ENCODE data around the gene NPTX2.

The NPTX2 gene

DNA sequence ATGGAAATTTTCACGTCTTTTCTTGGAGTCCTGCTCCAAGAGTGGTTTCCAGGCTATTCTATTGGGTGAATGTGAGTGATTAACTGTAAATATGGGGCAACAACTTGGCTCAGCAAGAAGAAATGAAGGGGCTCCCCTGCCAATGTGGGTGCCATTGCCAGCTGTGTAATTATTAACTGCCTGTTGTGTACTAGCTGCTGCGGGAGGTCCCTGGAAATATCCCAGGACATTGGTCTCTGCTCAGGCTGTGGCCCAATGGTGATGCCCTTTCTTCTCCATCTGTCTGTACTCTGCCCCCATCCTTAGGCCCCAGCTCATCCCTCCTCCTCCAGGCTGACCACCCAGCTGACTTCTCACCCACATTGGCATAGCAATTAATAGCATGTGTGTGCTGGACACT is 29.4 kb downstream of the NPTX2 start:
- H3K4me3 ChIP-seq, result no peak overlapping the region

DNA sequence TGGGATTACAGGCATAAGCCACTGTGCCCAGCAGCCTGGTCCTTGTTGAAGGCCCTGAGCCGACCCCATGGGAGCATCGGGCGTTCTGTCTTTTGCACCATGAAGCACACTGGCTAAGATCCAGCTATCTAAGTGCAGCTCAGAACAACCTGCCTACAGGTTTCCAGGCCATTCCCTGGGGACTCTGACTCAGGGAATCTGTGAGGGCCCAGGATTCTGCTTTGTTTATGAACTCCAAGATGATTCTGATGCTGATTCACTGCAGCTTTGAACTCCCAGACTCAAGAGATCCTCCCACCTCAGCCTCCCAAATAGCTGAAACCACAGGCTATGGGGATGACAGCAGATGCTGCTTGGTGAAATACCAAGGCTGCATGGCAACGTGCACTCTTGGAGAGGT is 30.2 kb downstream of the NPTX2 start:
- Histone ChIP-seq H3K4me3 (no peak overlapping the region), H3K27ac (no peak overlapping the region)

More for the DNA sequence above, 29.4 kb downstream of the NPTX2 start:
- no peak overlapping the region for H3K27ac ChIP-seq

DNA sequence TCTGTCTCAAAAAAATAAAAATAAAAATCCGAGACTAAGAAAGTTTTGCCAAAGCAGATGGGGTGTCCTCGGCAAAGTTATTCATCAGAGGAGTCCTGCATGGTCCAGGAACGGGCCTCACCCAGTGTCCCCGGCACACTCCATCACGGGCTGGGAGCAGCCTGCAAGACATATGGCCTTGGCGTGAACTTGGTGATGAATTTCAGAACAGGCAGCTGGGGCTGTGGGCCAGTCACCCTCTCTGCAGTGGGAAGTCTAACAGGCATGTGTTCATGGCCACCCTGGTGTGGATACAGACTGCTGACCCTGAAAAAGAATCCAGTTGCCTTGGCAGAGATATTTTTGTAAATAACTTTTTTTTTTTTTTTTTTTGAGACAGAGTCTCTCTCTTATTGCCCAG is 34.7 kb downstream of the NPTX2 start:
- H3K4me3 ChIP-seq, result no peak overlapping the region
- H3K27ac ChIP-seq, result no peak overlapping the region

DNA sequence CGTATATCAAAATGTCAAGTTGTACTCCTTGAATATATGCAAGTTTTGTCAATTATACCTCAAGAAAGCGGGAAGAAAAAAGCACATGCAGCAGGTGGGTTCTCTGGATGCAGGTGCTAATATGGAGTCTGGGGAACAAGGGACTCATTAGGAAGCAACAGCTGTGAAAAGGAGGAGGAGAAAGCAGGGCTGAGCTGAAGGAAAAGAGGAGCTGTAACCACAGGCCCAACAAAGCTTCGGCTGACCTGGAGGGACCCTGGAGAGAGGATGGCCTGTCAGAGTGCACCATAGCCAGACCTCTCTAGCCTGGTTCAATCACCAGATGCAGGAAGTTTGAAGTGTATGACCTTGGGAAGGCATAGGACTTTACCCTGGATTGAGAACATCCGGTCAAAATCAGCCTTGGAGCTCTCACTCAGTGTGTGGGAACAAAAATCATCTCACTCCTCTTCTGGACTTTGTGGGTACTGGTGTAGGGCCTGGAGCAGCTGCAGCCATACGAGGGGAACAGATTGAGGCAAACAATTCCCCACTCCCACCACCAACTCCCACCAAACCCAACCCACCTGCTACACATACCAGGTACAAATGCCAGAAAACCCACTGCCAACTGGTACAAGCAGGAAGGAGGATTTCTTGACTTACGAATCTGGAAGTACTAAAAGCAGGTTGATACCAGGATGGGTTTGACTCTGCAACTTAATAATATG is 36.7 kb downstream of the NPTX2 start:
- H3K4me3 ChIP-seq, result no peak overlapping the region

DNA sequence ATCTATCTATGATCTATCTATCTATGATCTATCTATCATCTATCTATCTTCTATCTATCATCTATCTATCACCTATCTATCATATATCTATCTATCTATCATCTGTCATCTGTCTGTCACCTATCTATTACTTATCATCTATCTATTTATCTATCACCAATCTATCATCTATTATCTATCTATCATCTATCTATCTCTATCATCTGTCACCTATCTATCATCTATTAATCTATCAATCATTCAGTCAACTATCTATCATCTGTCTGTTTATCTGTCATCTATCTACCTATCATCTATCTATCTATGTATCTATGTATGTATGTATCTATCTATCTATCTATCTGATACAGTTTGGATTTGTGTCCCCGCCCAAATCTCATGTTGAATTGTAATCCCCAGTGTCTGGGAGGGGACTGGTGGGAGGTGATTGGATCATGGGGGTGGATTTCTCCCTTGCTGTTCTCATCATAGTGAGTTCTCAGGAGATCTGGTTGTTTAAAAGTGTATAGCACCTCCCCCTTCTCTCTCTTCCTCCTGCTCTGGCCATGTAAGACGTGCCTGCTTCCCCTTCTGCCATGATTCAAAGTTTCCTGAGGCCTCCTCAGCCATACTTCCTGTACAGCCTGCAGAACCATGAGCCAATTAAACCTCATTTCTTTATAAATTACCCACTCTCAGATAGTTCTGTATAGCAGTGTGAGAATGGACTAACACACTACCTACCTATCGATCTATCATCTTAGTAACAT is 37.6 kb downstream of the NPTX2 start:
- no peak overlapping the region for H3K27ac ChIP-seq
- H3K4me3 ChIP-seq, result no peak overlapping the region

More for the DNA sequence above, 36.7 kb downstream of the NPTX2 start:
- no peak overlapping the region for H3K27ac ChIP-seq

DNA sequence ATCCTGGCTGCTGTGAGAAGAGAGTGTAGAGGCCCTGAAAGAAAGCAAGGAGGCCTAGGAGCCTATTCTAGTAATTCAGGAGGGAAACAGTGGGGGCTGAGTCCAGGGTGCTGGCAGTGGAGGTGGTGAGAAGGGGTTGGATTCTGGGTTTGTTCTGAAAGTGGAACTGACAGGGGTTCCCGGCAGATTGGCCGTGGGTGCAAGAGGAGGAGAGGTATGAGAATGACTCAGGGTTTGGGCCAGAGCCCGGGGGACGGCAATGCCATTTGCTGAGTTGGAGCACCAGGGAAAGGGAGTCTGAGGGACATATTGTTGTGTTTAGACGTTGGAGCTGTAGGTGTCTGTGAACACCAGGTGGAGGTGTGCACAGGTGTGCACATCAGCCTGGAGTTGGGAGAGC is 38.5 kb downstream of the NPTX2 start:
- H3K27ac ChIP-seq, result no peak overlapping the region
- H3K4me3 ChIP-seq, result no peak overlapping the region

DNA sequence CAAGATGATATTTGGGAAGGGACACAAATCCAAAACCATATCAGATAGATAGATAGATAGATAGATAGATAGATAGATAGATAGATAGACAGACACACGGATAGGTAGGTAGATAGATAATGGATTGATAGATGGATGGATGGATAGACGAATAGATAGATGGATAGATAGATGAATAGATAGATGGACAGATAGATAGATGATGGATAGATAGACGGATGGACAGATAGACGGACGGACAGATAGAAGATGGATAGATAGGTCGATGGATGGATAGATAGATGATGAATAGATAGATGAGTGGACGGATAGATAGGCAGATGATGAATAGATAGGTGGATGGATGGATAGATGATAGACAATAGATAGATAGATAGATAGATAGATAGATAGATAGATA is 39.8 kb downstream of the NPTX2 start:
- Histone ChIP-seq H3K4me3 (no peak overlapping the region), H3K27ac (no peak overlapping the region)

DNA sequence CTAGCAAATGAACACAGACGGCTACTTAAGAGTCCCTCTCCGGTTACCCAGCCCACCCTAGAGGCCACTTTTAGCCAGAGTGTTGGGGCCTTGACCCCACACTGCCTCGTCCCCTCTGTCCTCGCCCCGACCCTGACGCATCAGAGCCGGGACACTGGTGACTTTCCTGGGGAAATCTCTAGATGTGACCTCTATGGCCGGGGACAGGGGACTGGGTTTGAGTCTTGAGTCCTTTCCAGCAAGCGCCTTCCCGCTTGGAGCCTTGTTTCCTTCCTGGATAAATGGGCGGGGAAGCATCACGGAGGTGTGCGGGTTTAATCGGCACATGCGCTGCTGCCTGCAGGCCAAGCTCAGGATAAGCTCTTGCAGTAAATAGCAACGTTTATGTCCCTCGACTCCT is 40.7 kb downstream of the NPTX2 start:
- Histone ChIP-seq H3K27ac (no peak overlapping the region), H3K4me3 (no peak overlapping the region)

DNA sequence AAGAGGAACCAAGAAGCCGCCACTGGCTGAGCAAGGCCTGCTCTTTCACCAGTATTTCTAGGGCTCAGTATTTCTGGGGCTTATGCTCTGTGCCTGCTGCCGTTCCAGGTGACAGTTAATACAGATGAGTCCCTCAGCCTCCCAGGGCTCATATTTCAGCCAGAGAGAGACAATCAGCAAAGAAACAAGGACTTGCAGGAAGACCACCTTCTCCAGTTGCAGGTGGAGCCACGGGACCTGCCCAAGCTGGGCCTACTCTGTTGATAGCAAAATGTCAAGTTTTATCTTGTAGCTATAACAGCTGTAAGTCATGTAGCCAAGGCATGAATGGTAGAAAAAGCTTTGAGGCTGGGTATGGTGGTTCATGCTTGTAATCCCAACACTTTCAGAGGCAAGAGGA is 42.7 kb downstream of the NPTX2 start:
- H3K4me3 ChIP-seq, result no peak overlapping the region
- H3K27ac ChIP-seq, result no peak overlapping the region

DNA sequence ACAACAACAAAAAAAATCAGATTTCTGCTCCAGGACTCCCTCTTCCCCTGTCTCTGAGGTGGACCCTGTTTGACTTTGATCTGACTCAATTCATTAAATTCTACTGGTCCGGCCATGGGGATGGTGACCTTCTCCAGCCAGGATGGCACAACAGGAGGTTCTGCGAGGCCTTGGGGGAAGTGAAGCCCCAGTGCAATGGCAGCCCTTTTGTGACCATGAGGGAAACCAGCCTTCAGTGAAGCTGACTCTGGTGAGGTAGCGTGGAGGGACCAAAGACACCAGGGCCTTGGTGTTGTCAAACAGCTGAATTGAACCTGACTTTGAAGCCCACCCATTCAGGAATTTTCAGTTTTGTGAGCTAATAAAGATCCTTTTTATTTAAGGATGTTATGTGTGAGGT is 44.5 kb downstream of the NPTX2 start:
- Histone ChIP-seq H3K4me3 (no peak overlapping the region), H3K27ac (no peak overlapping the region)

DNA sequence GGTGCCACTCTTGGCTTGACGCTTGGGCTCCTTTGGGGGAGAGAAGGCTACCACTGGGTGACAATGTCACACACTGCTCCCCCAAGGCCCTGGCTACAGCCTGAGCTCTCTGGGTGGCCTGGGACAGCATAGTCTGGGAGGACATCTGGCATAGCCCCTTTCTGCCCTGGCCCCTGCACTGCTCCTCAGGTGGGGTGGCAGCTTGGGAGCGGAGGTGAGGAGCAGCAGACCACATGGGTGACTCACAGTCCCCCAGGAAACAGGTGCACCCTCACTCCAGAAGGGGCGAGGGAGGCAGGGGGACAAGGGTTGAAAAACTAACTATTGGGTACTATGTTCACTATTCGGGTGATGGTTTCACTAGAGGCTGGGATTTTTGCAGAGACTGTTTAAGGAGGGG is 45.2 kb downstream of the NPTX2 start:
- Histone ChIP-seq H3K4me3 (no peak overlapping the region), H3K27ac (no peak overlapping the region)

DNA sequence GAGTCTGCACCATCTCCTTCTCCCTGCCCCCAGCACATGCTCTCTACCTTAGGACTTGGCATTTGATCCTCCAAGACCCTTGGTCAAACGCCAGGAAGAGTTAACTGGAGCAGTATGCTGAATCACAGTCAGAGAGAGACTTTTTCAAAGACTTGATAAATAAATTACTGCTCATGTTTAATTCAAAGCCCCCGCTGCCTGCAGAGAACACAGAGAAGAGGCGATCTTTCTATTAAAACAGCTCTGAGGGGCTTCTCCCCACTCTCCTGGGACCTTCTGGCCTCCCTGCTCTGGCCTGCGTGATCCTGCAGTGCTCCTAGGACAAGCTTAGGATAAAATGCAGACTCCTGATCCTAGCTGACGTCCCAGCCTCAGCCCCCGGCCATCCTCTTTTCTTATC is 47.8 kb downstream of the NPTX2 start:
- H3K4me3 ChIP-seq, result no peak overlapping the region
- no peak overlapping the region for H3K27ac ChIP-seq

DNA sequence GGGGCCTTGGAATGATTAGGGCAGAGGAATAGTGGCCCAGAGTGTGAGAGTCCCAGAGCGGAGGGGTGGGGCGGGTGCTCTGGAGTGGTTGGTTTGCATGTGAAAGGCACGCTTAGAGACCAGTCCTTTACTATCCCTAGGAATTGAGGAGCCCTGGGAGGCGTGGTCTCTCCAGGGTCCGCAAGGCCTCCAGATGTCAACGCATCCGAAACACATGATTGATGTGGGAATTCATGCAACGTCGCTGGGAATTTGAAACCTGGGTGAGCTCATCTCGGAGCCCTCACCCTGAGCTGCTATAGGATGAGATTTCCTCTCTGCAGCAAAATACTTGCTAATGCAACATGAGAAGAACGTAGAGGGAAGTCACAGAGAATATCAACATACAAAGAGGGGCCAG is 51.2 kb downstream of the NPTX2 start:
- H3K4me3 ChIP-seq, result no peak overlapping the region

DNA sequence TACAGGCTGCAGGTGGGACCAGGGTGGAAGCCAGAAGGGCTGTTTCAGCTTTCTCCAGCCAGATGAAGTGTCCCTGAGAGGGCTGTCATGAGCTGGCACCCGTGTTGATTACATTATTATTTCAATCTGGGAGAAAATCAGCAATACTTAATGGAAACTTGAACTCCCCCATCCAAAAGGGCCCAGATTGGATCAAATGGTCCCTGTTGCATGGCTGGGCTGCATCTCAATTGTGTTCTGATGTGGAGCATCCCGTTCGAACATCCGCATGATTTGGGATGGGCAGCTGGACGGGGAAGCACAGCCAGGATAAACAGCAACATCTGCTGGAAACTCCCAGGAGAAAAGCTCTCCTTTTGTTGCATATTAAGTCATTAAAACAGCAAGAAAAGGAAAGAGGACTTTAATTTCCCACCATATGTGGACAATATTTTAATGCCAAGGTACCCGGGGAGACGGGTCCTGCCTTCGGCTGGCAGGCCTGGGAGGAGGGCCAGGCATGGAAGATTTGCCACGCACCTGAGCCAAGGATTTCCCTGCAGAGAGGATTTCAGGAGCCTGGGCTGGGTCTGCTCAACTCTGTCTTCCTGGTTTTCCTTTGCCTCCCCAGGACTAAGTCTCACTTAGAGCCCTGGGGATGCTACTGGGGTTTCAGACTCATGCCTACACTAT is 52.4 kb downstream of the NPTX2 start:
- no peak overlapping the region for H3K27ac ChIP-seq
- H3K4me3 ChIP-seq, result no peak overlapping the region

More for the DNA sequence above, 51.2 kb downstream of the NPTX2 start:
- no peak overlapping the region for H3K27ac ChIP-seq

DNA sequence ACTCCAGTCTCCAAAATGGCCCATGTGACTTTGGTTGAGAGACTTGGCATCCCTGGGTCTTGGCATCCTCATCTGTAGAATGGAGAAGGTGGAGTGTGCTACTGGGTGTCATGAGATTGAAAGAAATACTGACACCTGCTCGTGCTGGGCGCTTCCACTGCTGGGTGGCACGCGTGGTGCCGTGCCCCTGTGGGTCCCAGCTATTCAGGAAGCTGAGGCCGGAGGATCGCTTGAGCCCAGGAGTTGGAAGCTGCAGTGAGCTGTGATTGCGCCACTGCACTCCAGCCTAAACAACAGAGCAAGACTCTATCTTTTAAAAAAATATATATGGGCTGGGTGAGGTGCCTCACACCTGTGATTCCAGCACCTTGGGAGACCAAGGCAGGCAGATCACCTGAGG is 53.1 kb downstream of the NPTX2 start:
- Histone ChIP-seq H3K27ac (no peak overlapping the region), H3K4me3 (no peak overlapping the region)

DNA sequence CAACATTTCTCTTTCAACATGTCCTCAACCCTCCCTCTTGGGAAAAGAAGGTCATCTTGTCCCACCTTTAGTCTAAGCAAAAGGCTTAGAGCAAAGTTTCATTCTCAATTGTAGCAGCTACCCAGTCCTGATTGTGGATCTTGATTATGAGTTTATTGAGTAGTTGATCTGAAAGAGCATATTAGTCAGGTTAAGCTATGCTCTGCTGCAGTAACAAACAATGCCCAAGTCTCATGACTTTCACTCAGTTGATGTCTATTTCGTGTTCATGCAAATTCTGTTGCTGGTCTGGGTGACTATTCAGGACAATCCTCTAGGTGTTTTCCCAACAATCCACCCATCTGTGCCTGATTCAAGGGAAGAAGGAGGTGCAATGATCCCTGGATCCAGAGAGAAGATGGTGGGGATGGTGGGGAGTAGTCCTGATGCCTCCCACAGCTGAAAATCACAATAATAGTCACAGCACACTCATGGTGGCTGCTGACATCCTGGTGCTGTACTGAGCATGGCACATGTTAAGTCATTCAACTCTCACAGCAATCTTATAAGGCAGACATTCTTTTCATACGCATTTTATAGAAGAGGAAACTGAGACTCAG is 54.7 kb downstream of the NPTX2 start:
- Histone ChIP-seq H3K27ac (no peak overlapping the region), H3K4me3 (no peak overlapping the region)

DNA sequence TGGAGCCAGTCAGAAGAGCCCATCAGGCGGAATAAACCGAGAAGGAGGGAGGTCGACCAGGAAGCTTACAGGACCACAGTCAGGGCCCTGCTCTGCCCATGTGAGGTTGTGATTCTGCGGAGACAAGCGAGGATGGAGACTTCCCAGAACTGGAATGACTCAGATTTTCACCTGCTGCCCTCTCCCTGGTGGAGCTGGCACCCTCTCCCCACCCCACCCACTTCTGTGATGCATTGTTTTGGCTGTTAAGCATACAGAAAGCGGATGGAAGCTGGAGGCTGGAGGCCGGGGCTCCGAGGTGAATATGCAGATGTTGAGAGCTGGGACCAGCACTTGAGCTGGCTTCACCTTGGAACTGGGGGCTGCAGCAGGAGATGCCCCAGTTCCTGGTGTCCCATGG is 57.4 kb downstream of the NPTX2 start:
- Histone ChIP-seq H3K27ac (no peak overlapping the region), H3K4me3 (no peak overlapping the region)

DNA sequence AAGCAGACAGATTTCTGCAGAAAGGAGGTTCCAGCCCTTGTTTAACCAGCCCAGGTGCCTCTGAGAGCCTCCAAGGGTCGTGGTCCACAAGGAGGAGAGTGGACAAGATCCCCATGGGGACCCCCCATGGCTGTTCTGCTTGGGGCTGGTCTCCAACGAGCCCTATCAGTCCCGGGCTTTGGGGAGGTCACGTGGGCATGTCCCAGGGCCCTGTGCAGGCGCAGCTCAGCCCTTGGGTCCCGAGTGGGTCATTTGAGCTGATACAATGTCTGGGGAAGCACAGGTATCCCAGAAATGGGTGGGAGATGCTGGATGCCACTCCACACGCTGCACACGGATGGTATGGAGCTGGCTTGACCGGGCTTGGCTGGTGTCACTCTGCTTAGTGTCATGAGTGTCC is 57.8 kb downstream of the NPTX2 start:
- H3K4me3 ChIP-seq, result no peak overlapping the region
- H3K27ac ChIP-seq, result no peak overlapping the region

DNA sequence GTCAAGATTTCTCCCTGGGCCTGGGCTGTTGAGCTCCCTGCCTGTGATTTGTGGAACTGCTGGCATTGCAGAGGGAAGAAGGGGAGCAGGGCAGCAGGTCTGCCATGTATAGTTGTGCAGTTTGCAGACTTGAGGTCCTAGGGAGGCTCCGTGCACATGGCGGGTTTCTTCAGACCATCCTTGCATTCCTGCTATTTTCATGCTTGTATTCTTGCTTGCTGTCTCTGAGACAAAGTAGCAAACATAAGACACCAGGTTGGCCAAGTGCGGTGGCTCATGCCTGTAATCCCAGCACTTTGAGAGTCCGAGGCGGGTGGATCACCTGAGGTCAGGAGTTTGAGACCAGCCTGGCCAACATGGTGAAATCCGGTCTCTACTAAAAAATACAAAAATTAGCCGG is 61.1 kb downstream of the NPTX2 start:
- H3K27ac ChIP-seq, result no peak overlapping the region
- no peak overlapping the region for H3K4me3 ChIP-seq
